Measurements from ENCODE around the gene LRFN4.

Gene LRFN4

DNA sequence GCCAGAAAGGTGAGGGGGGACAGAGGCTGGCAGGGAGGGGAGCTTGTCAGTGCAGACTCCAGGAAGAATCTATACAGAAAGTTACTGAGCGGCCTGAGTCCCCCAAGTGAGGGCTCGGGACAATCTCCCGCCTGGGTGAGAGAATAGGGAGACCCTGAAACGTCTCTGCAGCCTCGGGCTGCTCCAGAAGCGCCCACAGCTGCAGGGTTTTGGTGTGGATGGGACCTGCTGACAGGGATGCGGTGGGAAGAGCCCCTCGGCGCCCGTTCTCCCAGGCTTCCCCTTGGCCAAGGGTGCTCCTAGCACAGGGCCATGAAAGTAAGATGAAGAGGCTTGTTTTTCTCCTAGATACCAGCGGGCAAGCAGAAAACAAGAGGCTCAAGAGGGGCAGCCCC, 14.4 kb upstream of the LRFN4 start:
- H3K27ac Mint-ChIP-seq: peak overlapping the region; percentile 99
- peaks cover 57% of the 10 kb centered on the region for H3K4me1 Mint-ChIP-seq
- DNase-seq (ENCODE audit: low spot score in 2 of 2) (no peak), ATAC-seq (no peak)
- H3K4me3 Mint-ChIP-seq: peak overlapping the region; percentile 97
- H3K36me3 Mint-ChIP-seq: peaks cover 68% of the 10 kb centered on the region
- H3K9me3 Mint-ChIP-seq: no peaks in the 10 kb centered on the region

DNA sequence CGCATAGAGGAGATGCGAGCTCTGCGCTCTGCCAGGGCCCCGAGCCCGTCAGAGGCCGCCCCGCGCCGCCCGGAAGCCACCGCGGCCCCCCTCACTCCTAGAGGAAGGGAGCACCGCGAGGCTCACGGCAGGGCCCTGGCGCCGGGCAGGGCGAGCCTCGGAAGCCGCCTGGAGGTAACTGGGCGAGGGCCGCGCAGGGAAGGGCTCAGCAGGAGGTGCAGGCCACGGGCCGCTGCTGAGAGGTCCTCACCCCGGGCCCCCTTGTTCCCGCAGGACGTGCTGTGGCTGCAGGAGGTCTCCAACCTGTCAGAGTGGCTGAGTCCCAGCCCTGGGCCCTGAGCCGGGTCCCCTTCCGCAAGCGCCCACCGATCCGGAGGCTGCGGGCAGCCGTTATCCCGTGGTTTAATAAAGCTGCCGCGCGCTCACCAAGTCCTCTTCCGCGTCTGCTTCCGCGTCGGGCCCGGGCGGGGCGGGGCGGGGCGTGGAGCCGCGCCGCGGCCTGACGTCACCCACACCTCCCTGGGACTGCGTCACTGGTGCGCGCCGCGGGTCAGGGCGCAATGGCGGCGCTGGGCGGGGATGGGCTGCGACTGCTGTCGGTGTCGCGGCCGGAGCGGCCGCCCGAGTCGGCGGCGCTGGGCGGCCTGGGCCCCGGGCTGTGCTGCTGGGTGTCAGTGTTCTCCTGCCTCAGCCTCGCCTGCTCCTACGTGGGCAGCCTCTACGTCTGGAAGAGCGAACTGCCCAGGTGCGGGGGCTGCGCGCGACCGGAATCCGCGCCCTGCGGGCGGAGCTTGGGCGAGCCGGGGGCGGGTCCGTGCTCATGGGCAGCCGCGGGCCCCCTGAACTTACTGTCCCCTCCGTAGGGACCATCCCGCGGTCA, 13.7 kb upstream of the LRFN4 start, which contains the start of gene RCE1:
RCE1 (plus strand) TSS at position 546 of the 880 bp plus-strand sequence; CDS start at position 561, 15 bp downstream.
- ATAC-seq: peak; percentile 95
- peak; percentile 91 to 95 for DNase-seq (ENCODE audit: low spot score in 2 of 2)
- H3K4me1 Mint-ChIP-seq: peaks cover 57% of the 10 kb centered on the region
- H3K27ac Mint-ChIP-seq: peak within 1 kb of the TSS; percentile 99
- no peaks in the 10 kb centered on the region for H3K9me3 Mint-ChIP-seq
- peaks cover 62% of the 10 kb centered on the region for H3K36me3 Mint-ChIP-seq
- peak within 1 kb of the TSS; percentile 97 for H3K4me3 Mint-ChIP-seq

DNA sequence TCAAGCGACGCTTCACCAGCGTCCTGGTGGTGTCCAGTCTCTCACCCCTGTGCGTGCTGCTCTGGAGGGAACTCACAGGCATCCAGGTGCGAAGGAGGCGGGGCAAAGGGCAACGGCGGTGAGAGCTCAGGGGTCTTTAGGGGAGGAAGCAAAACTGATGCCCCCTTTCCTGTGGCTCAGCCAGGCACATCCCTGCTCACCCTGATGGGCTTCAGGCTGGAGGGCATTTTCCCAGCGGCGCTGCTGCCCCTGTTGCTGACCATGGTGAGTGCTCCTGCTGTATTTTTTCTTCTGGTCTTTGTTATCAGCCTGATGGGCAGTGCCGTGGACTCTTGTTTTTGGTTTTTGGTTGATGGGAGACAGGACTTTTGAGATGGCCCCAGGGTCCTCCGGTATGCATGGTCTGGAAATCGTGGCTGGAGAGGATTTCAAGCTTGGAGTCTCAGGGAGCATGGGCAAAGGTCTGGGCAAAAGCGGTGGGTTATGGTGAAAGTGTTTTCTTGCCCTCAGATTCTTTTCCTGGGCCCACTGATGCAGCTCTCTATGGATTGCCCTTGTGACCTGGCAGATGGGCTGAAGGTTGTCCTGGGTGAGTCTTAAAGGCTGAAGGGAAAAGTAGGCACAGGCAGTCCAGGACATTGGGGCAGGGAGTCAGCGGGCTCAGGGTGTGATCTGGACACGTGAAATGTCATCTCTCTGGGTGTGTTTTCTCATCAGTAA, 12.9 kb upstream of the LRFN4 start:
- Mint-ChIP-seq H3K4me3 (peak overlapping the region; percentile 97), H3K9me3 (no peaks in the 10 kb centered on the region), H3K36me3 (peaks cover 64% of the 10 kb centered on the region), H3K27ac (peak overlapping the region; percentile 99), H3K4me1 (peaks cover 54% of the 10 kb centered on the region)
- DNase-seq (ENCODE audit: low spot score in 2 of 2): no peak
- no peak for ATAC-seq

DNA sequence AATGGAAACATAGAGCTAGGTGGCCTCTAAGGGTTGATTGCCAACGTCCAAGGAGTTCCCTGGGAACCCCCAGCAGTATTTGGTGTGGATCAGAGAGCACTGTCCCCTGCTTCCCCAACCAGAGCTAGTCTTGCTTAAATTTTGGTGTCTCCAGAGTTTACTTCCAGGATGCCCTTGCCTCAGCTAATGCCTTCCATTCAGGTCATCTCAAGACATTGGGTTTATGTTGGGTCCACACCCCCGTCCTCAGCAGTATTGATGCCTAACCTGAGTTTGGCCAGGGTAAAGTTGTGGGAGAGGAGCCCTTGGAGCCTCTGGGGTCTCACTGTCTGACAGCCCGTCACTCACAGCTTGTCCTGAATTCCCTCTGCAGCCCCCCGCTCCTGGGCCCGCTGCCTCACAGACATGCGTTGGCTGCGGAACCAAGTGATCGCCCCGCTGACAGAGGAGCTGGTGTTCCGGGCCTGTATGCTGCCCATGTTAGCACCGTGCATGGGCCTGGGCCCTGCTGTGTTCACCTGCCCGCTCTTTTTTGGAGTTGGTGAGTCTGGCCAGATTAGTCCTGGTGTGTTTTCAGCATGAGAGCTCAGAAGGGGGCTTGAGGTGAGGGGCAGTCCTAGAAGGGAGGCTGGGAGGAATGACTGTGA, 12.2 kb upstream of the LRFN4 start:
- DNase-seq (ENCODE audit: low spot score in 2 of 2) (no peak), ATAC-seq (no peak)
- Mint-ChIP-seq H3K27ac (peak overlapping the region; percentile 99), H3K36me3 (peaks cover 57% of the 10 kb centered on the region), H3K4me3 (peak overlapping the region; percentile 97), H3K4me1 (peaks cover 49% of the 10 kb centered on the region), H3K9me3 (no peaks in the 10 kb centered on the region)

DNA sequence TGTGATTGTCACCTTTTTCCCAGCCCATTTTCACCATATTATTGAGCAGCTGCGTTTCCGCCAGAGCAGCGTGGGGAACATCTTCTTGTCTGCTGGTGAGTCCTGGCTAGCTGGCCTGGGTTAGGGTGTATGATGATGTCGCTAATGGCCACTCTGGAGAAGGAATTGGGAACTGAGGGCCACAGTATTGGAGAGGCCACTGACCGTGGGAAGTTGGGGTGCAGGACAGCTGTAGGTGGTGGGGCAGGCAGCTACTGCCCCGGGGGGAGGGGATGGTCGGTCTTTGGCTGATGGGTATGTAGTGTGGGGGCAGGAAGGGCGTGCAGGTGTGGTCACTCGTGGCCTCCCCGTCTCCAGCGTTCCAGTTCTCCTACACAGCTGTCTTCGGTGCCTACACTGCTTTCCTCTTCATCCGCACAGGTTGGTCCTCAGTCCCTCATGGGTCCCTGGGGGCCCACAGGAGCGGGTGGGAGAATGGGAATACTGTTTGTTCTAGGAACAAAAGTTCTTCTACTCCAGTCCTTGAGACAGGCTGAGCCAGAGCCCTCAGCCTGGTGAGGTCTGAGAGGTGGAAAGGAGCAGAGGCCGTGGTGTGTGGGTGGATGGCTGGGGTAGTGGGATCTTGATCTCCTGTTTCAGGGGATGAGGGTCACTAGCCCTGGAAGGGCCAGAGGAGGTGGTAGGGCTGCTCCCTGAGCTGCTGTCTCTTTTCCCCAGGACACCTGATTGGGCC, 11.6 kb upstream of the LRFN4 start:
- Mint-ChIP-seq H3K27ac (peak overlapping the region; percentile 99), H3K4me1 (peaks cover 42% of the 10 kb centered on the region), H3K4me3 (peak overlapping the region; percentile 97), H3K36me3 (peaks cover 51% of the 10 kb centered on the region), H3K9me3 (no peaks in the 10 kb centered on the region)
- ATAC-seq (no peak), DNase-seq (ENCODE audit: low spot score in 2 of 2) (no peak)

DNA sequence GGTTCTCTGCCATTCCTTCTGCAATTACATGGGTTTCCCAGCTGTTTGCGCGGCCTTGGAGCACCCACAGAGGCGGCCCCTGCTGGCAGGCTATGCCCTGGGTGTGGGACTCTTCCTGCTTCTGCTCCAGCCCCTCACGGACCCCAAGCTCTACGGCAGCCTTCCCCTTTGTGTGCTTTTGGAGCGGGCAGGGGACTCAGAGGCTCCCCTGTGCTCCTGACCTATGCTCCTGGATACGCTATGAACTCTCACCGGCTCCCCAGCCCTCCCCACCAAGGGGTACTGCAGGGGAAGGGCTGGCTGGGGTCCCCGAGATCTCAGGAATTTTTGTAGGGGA, 11.0 kb upstream of the LRFN4 start:
- Mint-ChIP-seq H3K4me3 (peak overlapping the region; percentile 97), H3K4me1 (peaks cover 37% of the 10 kb centered on the region), H3K36me3 (peaks cover 46% of the 10 kb centered on the region), H3K27ac (no peak overlapping the region), H3K9me3 (no peaks in the 10 kb centered on the region)
- ATAC-seq (no peak), DNase-seq (ENCODE audit: low spot score in 2 of 2) (no peak)

DNA sequence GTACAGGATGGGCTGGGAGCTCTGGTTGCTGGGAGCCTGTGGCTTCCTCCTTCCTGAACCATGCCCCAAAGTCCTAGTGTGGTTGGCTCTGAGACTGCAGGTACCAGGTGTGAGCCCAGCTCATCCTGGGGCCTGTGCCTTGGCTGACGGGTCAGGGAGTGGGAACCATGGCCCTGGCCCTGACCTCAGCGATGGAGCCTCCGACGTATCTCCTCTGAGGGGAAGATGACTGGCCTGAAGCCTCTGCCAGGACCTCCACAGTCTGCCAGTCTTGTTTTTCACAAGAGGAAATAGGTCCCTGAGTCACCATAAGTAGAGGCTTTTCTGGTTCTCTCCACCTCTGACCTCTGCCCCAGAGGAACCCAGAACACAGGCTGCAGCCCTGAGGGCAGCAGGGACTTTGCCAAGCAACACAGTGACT, 10.2 kb upstream of the LRFN4 start:
- H3K9me3 Mint-ChIP-seq: no peaks in the 10 kb centered on the region
- H3K4me1 Mint-ChIP-seq: peaks cover 33% of the 10 kb centered on the region
- H3K27ac Mint-ChIP-seq: peak overlapping the region; percentile 6
- no peak for ATAC-seq
- H3K36me3 Mint-ChIP-seq: peaks cover 38% of the 10 kb centered on the region
- no peak for DNase-seq (ENCODE audit: low spot score in 2 of 2)
- H3K4me3 Mint-ChIP-seq: no peak overlapping the region

DNA sequence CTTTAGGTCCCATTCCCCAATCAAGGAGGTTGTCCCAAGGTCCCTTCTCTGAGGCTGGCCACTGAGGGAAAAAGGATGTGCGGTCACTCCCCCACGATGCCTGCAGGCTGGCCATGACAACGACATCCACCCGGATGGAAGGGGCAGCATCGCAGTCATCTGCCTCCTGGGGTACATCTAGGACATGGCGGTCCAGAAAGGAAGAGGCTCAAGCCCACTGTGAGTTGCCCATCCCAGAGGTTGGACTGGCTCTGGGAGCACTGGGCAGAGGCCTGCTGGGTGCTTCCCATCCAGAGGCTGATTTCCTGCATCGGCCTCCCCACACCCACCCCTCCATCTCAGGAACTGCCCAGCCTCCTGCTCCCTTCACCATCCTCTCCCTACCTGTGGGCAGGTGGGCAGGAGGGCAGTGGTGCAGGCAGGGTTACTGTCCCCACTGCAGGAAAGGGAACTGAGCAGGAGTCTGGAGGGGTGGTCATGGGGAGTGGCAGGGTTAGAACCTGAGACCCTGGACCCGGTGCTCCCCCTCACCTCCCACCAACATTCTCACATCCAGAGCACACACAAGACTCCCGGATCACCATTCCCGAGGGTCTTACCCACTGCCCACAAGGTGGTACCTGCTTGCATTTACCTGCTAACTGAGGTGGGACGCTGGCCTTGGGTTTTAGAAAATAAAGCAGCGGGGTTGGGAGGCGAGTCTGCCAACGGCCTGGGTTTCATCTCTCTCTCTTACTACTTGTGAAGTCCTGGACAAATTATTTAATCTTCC, 9.2 kb upstream of the LRFN4 start:
- Mint-ChIP-seq H3K9me3 (no peaks in the 10 kb centered on the region), H3K36me3 (peaks cover 35% of the 10 kb centered on the region), H3K4me3 (no peak overlapping the region), H3K27ac (no peak overlapping the region), H3K4me1 (peaks cover 31% of the 10 kb centered on the region)
- no peak for DNase-seq (ENCODE audit: low spot score in 2 of 2)
- ATAC-seq: no peak

DNA sequence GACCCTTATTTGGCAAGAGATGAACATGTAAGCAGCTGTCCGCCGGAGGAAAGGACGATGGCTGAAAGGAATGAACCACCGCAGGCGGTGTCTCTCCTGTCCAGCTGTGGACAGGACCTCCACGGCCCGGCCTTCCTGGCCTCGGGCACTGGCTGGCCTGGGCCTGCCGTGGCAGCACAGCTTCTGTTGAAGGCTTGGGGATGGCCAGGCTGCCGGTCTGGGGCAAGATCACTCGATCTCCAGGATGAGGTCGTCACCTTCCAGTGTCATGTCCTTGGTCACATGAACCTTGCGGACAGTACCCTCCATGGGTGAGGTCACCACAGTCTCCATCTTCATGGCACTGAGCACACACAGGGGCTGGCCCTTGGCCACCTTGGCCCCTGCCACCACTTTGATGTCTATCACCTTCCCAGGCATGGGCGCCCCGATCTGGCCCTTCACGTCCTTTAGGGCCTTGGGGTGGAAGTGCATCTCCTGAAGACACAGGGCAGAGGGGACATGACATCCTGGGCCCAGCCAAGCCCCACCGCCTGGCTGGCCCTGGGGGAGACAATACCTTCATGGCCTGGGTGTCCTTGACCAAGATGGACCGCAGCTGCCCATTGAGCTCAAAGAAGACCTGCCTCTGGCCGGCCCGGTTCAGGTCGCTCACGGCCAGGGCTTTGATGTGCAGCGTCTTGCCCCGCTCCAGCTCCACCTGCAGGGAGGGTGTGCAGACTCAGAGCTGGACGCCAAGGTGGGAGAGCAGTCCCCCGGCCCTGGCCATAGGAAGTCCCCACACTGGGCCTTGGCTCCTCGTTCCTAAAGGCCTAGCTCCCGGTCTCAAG, 8.0 kb upstream of the LRFN4 start:
- peaks cover 28% of the 10 kb centered on the region for H3K4me1 Mint-ChIP-seq
- no peaks in the 10 kb centered on the region for H3K9me3 Mint-ChIP-seq
- DNase-seq (ENCODE audit: low spot score in 2 of 2) (no peak), ATAC-seq (no peak)
- H3K27ac Mint-ChIP-seq: no peak overlapping the region
- peaks cover 27% of the 10 kb centered on the region for H3K36me3 Mint-ChIP-seq
- H3K4me3 Mint-ChIP-seq: no peak overlapping the region

DNA sequence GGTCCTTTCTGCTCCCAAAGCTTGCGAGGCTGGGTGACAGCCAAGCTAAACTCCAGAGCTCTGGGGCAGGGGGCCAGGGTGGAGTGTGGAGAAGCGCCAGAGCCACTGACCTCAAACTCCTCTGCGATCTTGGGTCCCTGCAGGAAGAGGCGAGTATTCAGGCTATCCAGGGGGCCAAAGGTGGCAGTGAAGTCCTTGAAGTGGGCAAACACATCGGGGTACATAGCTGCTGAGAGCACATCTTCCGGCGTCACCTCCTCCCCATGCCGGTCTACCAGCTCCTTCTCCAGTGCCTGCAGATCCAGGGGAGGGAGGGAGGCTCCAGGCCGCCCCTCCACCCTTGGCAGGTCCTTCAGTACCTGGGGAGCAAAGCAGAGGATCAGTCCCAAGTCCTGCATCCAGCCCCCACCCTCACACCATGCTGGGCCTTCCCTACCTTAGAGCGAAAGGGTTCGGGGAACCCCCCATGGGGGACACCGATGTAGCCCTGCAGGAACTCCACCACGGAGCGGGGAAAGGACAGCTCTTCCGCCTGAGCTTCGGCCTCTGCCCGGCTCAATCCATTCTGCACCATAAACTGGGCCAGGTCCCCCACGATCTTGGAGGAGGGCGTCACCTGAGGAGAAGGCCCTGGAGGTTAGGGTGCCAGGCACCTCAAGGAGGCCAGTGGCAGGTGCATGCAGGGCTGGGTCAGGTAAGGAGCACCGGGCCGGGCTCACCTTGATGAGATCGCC, 7.2 kb upstream of the LRFN4 start:
- DNase-seq (ENCODE audit: low spot score in 2 of 2) (no peak), ATAC-seq (no peak)
- peak overlapping the region; percentile 29 for H3K27ac Mint-ChIP-seq
- peaks cover 22% of the 10 kb centered on the region for H3K36me3 Mint-ChIP-seq
- H3K4me1 Mint-ChIP-seq: peaks cover 20% of the 10 kb centered on the region
- H3K9me3 Mint-ChIP-seq: no peaks in the 10 kb centered on the region
- H3K4me3 Mint-ChIP-seq: no peak overlapping the region

DNA sequence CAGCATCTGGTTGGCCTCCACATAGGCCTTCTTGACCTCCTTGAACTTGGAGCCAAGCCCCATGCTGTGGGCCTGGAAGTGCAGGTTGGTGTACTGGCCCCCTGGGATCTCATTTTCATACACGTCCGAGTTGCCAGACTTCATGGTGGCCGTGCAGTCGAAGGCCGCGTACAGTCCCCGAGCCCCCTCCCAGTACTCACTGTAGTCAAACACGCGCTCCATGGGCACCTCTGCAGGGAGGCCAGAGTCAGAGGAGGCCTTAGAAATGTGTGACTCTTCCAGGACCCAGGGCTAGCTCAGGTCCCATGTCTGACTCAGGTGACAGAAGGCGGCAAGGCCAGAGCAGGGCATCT, 6.7 kb upstream of the LRFN4 start:
- no peak for DNase-seq (ENCODE audit: low spot score in 2 of 2)
- H3K4me3 Mint-ChIP-seq: no peak overlapping the region
- no peak for ATAC-seq
- peak overlapping the region; percentile 56 for H3K27ac Mint-ChIP-seq
- H3K9me3 Mint-ChIP-seq: no peaks in the 10 kb centered on the region
- peaks cover 14% of the 10 kb centered on the region for H3K4me1 Mint-ChIP-seq
- H3K36me3 Mint-ChIP-seq: peaks cover 17% of the 10 kb centered on the region

DNA sequence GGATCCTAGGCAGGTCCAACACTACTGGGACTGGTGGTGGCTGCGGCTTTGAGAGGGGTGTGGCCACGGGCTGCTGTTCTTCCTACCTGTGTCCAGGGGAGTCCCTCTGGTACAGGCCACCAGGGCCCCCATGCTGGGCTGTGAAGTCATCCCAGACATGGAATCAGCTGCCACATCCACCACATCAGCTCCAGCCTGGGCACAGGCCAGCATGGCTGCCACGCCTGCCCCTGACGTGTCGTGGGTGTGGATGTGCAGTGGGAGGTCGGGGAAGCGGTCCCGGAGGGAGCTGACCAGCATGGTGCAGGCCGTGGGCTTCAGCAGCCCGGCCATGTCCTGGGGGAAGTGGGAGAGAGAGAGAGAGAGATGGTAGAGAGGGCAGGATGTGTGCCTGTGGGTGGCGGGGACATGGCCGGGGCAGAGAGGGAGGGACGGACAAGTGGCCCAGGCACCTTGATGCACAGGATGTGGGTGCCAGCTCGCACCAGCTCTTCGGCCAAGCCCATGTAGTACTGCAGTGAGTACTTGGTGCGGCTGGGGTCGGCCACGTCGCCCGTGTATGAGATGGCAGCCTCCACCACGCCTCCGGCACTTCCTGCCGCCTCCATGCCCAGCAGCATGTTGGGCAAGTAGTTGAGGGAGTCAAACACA, 6.2 kb upstream of the LRFN4 start:
- Mint-ChIP-seq H3K4me3 (no peak overlapping the region), H3K9me3 (no peaks in the 10 kb centered on the region), H3K4me1 (peaks cover 10% of the 10 kb centered on the region), H3K27ac (peak overlapping the region; percentile 56), H3K36me3 (peaks cover 12% of the 10 kb centered on the region)
- DNase-seq (ENCODE audit: low spot score in 2 of 2): no peak
- ATAC-seq: no peak

DNA sequence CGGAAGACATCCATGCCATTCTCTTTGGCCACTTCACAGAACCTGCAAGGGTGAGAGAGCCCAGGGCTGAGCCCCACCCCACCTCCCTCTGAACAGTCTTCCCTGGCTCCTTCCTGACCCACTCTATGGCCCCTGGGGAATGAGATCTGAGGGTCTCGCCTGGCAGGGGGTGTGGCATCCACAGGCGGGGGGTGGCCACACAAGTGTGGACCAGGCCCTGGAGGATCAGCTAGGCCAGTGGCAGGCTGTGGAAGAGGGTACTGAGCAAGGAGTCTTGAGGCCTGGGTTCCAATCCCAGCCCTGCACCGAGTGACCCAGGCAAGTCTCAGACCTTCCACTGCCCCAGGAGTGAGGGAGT, 5.6 kb upstream of the LRFN4 start:
- DNase-seq (ENCODE audit: low spot score in 2 of 2): no peak
- Mint-ChIP-seq H3K27ac (peak overlapping the region; percentile 56), H3K4me1 (peaks cover 10% of the 10 kb centered on the region), H3K4me3 (no peak overlapping the region), H3K9me3 (no peaks in the 10 kb centered on the region), H3K36me3 (peaks cover 13% of the 10 kb centered on the region)
- no peak for ATAC-seq
